Measurements from ENCODE around the gene PHC1.

DNA sequence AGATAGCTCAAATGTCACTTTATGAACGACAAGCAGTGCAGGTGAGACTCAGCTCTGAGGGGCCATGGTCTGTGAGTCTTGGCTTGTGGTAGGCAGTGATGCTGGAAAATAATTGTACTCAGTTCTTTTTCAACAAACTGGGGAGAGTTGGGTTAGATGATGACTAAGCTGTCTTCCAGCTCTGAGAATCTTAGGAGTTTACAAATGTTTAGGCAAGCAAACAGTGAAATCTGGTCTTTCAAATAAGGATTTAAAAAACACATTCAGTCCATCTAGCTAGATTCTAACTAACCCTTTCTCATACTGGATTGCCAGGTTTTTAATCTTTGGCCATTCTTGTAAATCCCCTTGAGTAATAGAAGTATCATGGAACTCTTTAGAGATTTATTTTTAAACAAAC, 3.4 kb downstream of the PHC1 start:
- TF ChIP-seq, protein P1, sequence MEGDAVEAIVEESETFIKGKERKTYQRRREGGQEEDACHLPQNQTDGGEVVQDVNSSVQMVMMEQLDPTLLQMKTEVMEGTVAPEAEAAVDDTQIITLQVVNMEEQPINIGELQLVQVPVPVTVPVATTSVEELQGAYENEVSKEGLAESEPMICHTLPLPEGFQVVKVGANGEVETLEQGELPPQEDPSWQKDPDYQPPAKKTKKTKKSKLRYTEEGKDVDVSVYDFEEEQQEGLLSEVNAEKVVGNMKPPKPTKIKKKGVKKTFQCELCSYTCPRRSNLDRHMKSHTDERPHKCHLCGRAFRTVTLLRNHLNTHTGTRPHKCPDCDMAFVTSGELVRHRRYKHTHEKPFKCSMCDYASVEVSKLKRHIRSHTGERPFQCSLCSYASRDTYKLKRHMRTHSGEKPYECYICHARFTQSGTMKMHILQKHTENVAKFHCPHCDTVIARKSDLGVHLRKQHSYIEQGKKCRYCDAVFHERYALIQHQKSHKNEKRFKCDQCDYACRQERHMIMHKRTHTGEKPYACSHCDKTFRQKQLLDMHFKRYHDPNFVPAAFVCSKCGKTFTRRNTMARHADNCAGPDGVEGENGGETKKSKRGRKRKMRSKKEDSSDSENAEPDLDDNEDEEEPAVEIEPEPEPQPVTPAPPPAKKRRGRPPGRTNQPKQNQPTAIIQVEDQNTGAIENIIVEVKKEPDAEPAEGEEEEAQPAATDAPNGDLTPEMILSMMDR (optimal IDR thresholded peaks at IDR 0.05 in 1 of 3, IDR thresholded peaks at IDR 0.05 in 1 of 3, conservative IDR thresholded peaks at IDR 0.05 in 1 of 3; ENCODE audit: extremely low read depth in 1 of 3, insufficient read depth in 2 of 3, low read length in 3 of 3), result no peak
- no peak for TF ChIP-seq EZH2 (IDR thresholded peaks at IDR 0.05; ENCODE audit: low read length)

Measured in keratinocyte (primary cell).